PC-9 (cell line): ENCODE data around the gene PSD4.

Experiments
- EZH2 ChIP-seq: fragments of 200-600 bp; sonication (generic); IDR thresholded peaks from 2 replicates; pipeline ENCODE4 v1.8.0; 2017; ENCODE audit warnings: antibody characterized with exemption, low read depth
- TF ChIP-seq, protein P1 (sequence below): fragments of 200-600 bp; sonication (generic); conservative IDR thresholded peaks from 2 replicates; pipeline ENCODE4 v1.6.1; 2017; ENCODE audit warnings: mixed run types, antibody characterized with exemption, mild to moderate bottlenecking, moderate library complexity

DNA sequence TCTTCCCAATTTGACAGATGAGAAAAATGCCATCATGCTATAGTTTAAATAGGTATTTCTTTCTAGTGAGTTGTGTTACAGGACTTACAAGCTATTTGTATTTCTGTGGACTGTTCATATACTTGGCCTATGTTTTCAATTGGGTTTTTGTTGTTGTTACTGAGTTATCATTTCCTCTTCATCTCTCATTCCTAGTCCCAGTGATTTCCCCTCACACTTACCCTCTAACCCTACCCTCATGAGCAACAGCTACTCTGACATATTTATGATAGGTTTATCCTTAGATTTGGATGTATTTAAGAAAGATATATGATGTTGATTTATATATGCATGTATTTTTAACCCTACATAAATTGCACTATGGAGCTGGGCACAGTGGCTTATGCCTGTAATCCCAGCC lies 10.9 kb upstream of the PSD4 start:
- TF ChIP-seq, protein P1, sequence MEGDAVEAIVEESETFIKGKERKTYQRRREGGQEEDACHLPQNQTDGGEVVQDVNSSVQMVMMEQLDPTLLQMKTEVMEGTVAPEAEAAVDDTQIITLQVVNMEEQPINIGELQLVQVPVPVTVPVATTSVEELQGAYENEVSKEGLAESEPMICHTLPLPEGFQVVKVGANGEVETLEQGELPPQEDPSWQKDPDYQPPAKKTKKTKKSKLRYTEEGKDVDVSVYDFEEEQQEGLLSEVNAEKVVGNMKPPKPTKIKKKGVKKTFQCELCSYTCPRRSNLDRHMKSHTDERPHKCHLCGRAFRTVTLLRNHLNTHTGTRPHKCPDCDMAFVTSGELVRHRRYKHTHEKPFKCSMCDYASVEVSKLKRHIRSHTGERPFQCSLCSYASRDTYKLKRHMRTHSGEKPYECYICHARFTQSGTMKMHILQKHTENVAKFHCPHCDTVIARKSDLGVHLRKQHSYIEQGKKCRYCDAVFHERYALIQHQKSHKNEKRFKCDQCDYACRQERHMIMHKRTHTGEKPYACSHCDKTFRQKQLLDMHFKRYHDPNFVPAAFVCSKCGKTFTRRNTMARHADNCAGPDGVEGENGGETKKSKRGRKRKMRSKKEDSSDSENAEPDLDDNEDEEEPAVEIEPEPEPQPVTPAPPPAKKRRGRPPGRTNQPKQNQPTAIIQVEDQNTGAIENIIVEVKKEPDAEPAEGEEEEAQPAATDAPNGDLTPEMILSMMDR, result no peak
- no peak for TF ChIP-seq EZH2
